HEK293 (cell line): ENCODE data around the gene SLC19A1.

Experiments
- CTCF ChIA-PET: fragments of 350-600 bp; formaldehyde crosslinking; extraction: SDS; loops from one replicate; lab custom pipeline; 2021; ENCODE audit warnings: antibody characterized with exemption; lab: Yijun Ruan, JAX
- POLR2A ChIA-PET: fragments of 300-600 bp; formaldehyde crosslinking; extraction: SDS; loops from one replicate; lab custom pipeline; 2020; ENCODE audit warnings: antibody characterized with exemption, inconsistent platforms; lab: Yijun Ruan, JAX
- H3K27ac ChIP-seq: fragments of 200-500 bp; sonication (Bioruptor generic); 2 replicates; pipeline ENCODE4 v1.5.1; 2014; ENCODE audit warnings: low read depth, low read length, control low read depth, inconsistent platforms; ENCODE audit errors: extremely low read depth
- H3K36me3 ChIP-seq, 2 experiments: fragments of 200-500 bp in 1 of 2; sonication (Bioruptor generic) in 1 of 2; 1 replicate in 1 of 2; 2 replicates in 1 of 2; pipeline ENCODE4 v1.5.1; 2014 to 2017; ENCODE audit warnings: inconsistent platforms in 2 of 2, low read length in 2 of 2; ENCODE audit not compliant: control insufficient read depth in 2 of 2, insufficient read depth in 1 of 2
- H3K4me1 ChIP-seq: fragments of 200-500 bp; sonication (Bioruptor generic); 2 replicates; pipeline ENCODE4 v1.5.1; 2014; ENCODE audit warnings: mild to moderate bottlenecking, low read length, inconsistent platforms; ENCODE audit not compliant: control insufficient read depth, insufficient read depth
- H3K4me3 ChIP-seq: 2 replicates; pipeline ENCODE4 v1.5.1; 2011; ENCODE audit warnings: low read depth, mild to moderate bottlenecking, control low read depth, low read length, moderate library complexity
- H3K9me3 ChIP-seq: fragments of 200-500 bp; sonication (Bioruptor generic); 2 replicates; pipeline ENCODE4 v1.5.1; 2014; ENCODE audit warnings: low read depth, low read length, inconsistent platforms; ENCODE audit not compliant: control insufficient read depth, insufficient read depth
- HOXC10 ChIP-seq: sonication (generic); formaldehyde crosslinking; IDR thresholded peaks from 2 replicates; pipeline ENCODE4 v1.8.1; 2023; ENCODE audit warnings: mild to moderate bottlenecking, missing genetic modification reagents
- SP2 ChIP-seq: fragments of 450-650 bp; formaldehyde crosslinking; IDR thresholded peaks from 2 replicates; pipeline ENCODE4 v1.5.1; 2016; ENCODE audit warnings: missing biosample characterization, missing genetic modification characterization
- WT1 ChIP-seq: fragments of 450-650 bp; formaldehyde crosslinking; IDR thresholded peaks from 2 replicates; pipeline ENCODE4 v1.5.1; 2016; ENCODE audit warnings: missing biosample characterization, missing genetic modification characterization
- ZBTB17 ChIP-seq: fragments of 450-650 bp; formaldehyde crosslinking; IDR thresholded peaks from 2 replicates; pipeline ENCODE4 v1.5.1; 2016; ENCODE audit warnings: missing biosample characterization, missing genetic modification characterization
- ZBTB21 ChIP-seq: fragments of 450-650 bp; formaldehyde crosslinking; IDR thresholded peaks from 2 replicates; pipeline ENCODE4 v1.5.1; 2017; ENCODE audit warnings: missing biosample characterization, missing genetic modification characterization
- ZEB2 ChIP-seq: fragments of 450-650 bp; formaldehyde crosslinking; IDR thresholded peaks from 2 replicates; pipeline ENCODE4 v1.5.1; 2016; ENCODE audit warnings: missing biosample characterization, missing genetic modification characterization
- ZFHX2 ChIP-seq: fragments of 450-650 bp; formaldehyde crosslinking; conservative IDR thresholded peaks from 2 replicates; pipeline ENCODE4 v1.5.1; 2016; ENCODE audit warnings: missing biosample characterization, missing genetic modification characterization
- ZIC2 ChIP-seq: fragments of 450-650 bp; formaldehyde crosslinking; IDR thresholded peaks from 2 replicates; pipeline ENCODE4 v1.5.1; 2016; ENCODE audit warnings: missing biosample characterization, missing genetic modification characterization
- ZNF133 ChIP-seq: fragments of 450-650 bp; formaldehyde crosslinking; IDR thresholded peaks from 2 replicates; pipeline ENCODE4 v1.5.1; 2016; ENCODE audit warnings: missing biosample characterization, missing genetic modification characterization
- ZNF140 ChIP-seq: fragments of 450-650 bp; formaldehyde crosslinking; IDR thresholded peaks from 2 replicates; pipeline ENCODE4 v1.5.1; 2016; ENCODE audit warnings: missing biosample characterization, missing genetic modification characterization
- ZNF157 ChIP-seq: fragments of 450-650 bp; formaldehyde crosslinking; IDR thresholded peaks from 2 replicates; pipeline ENCODE4 v1.5.1; 2016; ENCODE audit warnings: missing biosample characterization, missing genetic modification characterization
- ZNF169 ChIP-seq: fragments of 450-650 bp; formaldehyde crosslinking; IDR thresholded peaks from 2 replicates; pipeline ENCODE4 v1.5.1; 2016; ENCODE audit warnings: missing biosample characterization, missing genetic modification characterization
- ZNF19 ChIP-seq: fragments of 450-650 bp; formaldehyde crosslinking; IDR thresholded peaks from 2 replicates; pipeline ENCODE4; 2016; ENCODE audit warnings: missing biosample characterization, missing genetic modification characterization, low read depth
- ZNF404 ChIP-seq: fragments of 450-650 bp; formaldehyde crosslinking; IDR thresholded peaks from 2 replicates; pipeline ENCODE4 v1.5.1; 2017; ENCODE audit warnings: missing biosample characterization, missing genetic modification characterization
- ZNF571 ChIP-seq: fragments of 450-650 bp; formaldehyde crosslinking; IDR thresholded peaks from 2 replicates; pipeline ENCODE4 v1.5.0; 2017; ENCODE audit warnings: missing biosample characterization, missing genetic modification characterization
- ZNF623 ChIP-seq: fragments of 450-650 bp; formaldehyde crosslinking; IDR thresholded peaks from 2 replicates; pipeline ENCODE4 v1.5.1; 2016; ENCODE audit warnings: missing biosample characterization, missing genetic modification characterization
- ZNF664 ChIP-seq: fragments of 450-650 bp; formaldehyde crosslinking; IDR thresholded peaks from 2 replicates; pipeline ENCODE4 v1.5.1; 2016; ENCODE audit warnings: missing biosample characterization, missing genetic modification characterization
- ZNF843 ChIP-seq: fragments of 450-650 bp; formaldehyde crosslinking; IDR thresholded peaks from 2 replicates; pipeline ENCODE4 v1.5.1; 2016; ENCODE audit warnings: missing biosample characterization, missing genetic modification characterization
- ZSCAN30 ChIP-seq: fragments of 450-650 bp; IDR thresholded peaks from 2 replicates; pipeline ENCODE4 v1.5.1; 2018; ENCODE audit warnings: missing biosample characterization, mild to moderate bottlenecking, missing genetic modification characterization, moderate library complexity
- TF ChIP-seq, protein P1 (sequence below): fragments of 450-650 bp; formaldehyde crosslinking; IDR thresholded peaks from 2 replicates; pipeline ENCODE4 v1.5.1; 2016; ENCODE audit warnings: missing biosample characterization, missing genetic modification characterization
- TF ChIP-seq, protein P2 (sequence below): sonication (generic); formaldehyde crosslinking; IDR thresholded peaks from 2 replicates; pipeline ENCODE4 v1.8.1; 2022; ENCODE audit warnings: mild to moderate bottlenecking, moderate library complexity, missing genetic modification reagents
- TF ChIP-seq, protein P3 (sequence below): fragments of 450-650 bp; formaldehyde crosslinking; IDR thresholded peaks from 2 replicates; pipeline ENCODE4 v1.5.1; 2016; ENCODE audit warnings: missing biosample characterization, missing genetic modification characterization, borderline replicate concordance
- TF ChIP-seq, protein P4 (sequence below): fragments of 450-650 bp; formaldehyde crosslinking; IDR thresholded peaks from 2 replicates; pipeline ENCODE4 v1.5.1; 2016; ENCODE audit warnings: missing biosample characterization, missing genetic modification characterization
- TF ChIP-seq, protein P5 (sequence below): fragments of 450-650 bp; formaldehyde crosslinking; IDR thresholded peaks from 2 replicates; pipeline ENCODE4 v1.5.1; 2016; ENCODE audit warnings: missing biosample characterization, missing genetic modification characterization
- TF ChIP-seq, protein P6 (sequence below): fragments of 450-650 bp; formaldehyde crosslinking; IDR thresholded peaks from 2 replicates; pipeline ENCODE4 v1.5.1; 2017; ENCODE audit warnings: missing biosample characterization, missing genetic modification characterization
- TF ChIP-seq, protein P7 (sequence below): fragments of 450-650 bp; formaldehyde crosslinking; IDR thresholded peaks from 2 replicates; pipeline ENCODE4 v1.5.1; 2016; ENCODE audit warnings: missing biosample characterization, missing genetic modification characterization, low read depth

Gene SLC19A1

DNA sequence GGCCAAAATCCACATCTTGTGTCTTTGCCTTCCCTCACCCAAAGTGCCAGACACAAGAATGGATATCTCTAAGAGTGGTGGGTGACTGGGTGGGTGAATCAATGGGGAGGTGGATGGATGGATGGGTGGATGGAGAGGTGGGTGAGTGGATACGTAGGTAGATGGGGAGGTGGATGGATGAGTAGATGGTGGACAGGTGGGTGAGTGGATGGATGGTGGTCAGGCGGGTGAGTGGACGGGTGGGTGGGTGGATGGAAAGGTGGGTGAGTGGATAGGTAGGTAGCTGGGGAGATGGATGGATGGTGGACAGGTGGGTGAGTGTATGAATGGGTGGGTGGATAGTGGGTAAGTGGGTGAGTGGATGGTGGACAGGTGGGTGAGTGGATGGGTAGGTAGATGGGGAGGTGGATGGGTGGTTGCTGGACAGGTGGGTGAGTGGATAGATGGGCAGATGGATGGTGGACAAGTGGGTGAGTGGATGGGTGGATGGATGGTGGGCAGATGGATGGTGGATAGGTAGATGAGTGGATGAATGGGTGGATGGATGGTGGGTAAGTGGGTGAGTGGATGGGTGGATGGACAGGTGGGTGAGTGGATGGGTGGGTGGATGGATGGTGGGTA lies 34.2 kb downstream of the SLC19A1 start:
- Histone ChIP-seq H3K4me3 (no peak overlapping the region), H3K36me3 (peaks cover 0 to 13% of the 10 kb centered on the region in 2 experiments; a peak in 2 of 3 replicates), H3K4me1 (no peaks in the 10 kb centered on the region), H3K9me3 (no peaks in the 10 kb centered on the region), H3K27ac (no peak overlapping the region)
- CTCF ChIA-PET: no interaction called here
- POLR2A ChIA-PET: no interaction called here
- TF ChIP-seq ZNF169 (tag by site-specific recombination) (no peak), ZNF623 (tag by site-specific recombination) (no peak), ZNF404 (tag by site-specific recombination) (no peak), ZFHX2 (tag by site-specific recombination) (peak; percentile 99), ZNF664 (no peak), SP2 (tag by site-specific recombination) (0 out of 2 replicates have a peak, but pooled peaks have one; percentile 10), ZBTB17 (peak; percentile 84), ZNF140 (tag by site-specific recombination) (no peak), WT1 (tag by site-specific recombination) (no peak), ZNF843 (tag by site-specific recombination) (no peak), ZBTB21 (tag by site-specific recombination) (no peak), ZNF157 (tag by site-specific recombination) (no peak), HOXC10 (CRISPR knock-in tag) (no peak), ZNF19 (no peak), ZNF571 (tag by site-specific recombination) (no peak), ZNF133 (no peak), ZIC2 (no peak), ZSCAN30 (tag by site-specific recombination) (no peak), ZEB2 (peak; percentile 93)
- TF ChIP-seq, protein P1, sequence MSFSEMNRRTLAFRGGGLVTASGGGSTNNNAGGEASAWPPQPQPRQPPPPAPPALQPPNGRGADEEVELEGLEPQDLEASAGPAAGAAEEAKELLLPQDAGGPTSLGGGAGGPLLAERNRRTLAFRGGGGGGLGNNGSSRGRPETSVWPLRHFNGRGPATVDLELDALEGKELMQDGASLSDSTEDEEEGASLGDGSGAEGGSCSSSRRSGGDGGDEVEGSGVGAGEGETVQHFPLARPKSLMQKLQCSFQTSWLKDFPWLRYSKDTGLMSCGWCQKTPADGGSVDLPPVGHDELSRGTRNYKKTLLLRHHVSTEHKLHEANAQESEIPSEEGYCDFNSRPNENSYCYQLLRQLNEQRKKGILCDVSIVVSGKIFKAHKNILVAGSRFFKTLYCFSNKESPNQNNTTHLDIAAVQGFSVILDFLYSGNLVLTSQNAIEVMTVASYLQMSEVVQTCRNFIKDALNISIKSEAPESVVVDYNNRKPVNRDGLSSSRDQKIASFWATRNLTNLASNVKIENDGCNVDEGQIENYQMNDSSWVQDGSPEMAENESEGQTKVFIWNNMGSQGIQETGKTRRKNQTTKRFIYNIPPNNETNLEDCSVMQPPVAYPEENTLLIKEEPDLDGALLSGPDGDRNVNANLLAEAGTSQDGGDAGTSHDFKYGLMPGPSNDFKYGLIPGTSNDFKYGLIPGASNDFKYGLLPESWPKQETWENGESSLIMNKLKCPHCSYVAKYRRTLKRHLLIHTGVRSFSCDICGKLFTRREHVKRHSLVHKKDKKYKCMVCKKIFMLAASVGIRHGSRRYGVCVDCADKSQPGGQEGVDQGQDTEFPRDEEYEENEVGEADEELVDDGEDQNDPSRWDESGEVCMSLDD (tag by site-specific recombination): 0 out of 2 replicates have a peak, but pooled peaks have one; percentile 21
- TF ChIP-seq, protein P2, sequence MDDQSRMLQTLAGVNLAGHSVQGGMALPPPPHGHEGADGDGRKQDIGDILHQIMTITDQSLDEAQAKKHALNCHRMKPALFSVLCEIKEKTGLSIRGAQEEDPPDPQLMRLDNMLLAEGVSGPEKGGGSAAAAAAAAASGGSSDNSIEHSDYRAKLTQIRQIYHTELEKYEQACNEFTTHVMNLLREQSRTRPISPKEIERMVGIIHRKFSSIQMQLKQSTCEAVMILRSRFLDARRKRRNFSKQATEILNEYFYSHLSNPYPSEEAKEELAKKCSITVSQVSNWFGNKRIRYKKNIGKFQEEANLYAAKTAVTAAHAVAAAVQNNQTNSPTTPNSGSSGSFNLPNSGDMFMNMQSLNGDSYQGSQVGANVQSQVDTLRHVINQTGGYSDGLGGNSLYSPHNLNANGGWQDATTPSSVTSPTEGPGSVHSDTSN (CRISPR knock-in tag): no peak
- TF ChIP-seq, protein P3, sequence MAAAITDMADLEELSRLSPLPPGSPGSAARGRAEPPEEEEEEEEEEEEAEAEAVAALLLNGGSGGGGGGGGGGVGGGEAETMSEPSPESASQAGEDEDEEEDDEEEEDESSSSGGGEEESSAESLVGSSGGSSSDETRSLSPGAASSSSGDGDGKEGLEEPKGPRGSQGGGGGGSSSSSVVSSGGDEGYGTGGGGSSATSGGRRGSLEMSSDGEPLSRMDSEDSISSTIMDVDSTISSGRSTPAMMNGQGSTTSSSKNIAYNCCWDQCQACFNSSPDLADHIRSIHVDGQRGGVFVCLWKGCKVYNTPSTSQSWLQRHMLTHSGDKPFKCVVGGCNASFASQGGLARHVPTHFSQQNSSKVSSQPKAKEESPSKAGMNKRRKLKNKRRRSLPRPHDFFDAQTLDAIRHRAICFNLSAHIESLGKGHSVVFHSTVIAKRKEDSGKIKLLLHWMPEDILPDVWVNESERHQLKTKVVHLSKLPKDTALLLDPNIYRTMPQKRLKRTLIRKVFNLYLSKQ: peak; percentile 67; the same call in 1 of the 2 replicates
- TF ChIP-seq, protein P4, sequence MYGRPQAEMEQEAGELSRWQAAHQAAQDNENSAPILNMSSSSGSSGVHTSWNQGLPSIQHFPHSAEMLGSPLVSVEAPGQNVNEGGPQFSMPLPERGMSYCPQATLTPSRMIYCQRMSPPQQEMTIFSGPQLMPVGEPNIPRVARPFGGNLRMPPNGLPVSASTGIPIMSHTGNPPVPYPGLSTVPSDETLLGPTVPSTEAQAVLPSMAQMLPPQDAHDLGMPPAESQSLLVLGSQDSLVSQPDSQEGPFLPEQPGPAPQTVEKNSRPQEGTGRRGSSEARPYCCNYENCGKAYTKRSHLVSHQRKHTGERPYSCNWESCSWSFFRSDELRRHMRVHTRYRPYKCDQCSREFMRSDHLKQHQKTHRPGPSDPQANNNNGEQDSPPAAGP (tag by site-specific recombination): no peak
- TF ChIP-seq, protein P5, sequence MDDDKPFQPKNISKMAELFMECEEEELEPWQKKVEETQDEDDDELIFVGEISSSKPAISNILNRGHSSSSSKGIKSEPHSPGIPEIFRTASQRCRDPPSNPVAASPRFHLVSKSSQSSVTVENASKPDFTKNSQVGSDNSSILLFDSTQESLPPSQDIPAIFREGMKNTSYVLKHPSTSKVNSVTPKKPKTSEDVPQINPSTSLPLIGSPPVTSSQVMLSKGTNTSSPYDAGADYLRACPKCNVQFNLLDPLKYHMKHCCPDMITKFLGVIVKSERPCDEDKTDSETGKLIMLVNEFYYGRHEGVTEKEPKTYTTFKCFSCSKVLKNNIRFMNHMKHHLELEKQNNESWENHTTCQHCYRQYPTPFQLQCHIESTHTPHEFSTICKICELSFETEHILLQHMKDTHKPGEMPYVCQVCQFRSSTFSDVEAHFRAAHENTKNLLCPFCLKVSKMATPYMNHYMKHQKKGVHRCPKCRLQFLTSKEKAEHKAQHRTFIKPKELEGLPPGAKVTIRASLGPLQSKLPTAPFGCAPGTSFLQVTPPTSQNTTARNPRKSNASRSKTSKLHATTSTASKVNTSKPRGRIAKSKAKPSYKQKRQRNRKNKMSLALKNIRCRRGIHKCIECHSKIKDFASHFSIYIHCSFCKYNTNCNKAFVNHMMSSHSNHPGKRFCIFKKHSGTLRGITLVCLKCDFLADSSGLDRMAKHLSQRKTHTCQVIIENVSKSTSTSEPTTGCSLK (tag by site-specific recombination): no peak
- TF ChIP-seq, protein P6, sequence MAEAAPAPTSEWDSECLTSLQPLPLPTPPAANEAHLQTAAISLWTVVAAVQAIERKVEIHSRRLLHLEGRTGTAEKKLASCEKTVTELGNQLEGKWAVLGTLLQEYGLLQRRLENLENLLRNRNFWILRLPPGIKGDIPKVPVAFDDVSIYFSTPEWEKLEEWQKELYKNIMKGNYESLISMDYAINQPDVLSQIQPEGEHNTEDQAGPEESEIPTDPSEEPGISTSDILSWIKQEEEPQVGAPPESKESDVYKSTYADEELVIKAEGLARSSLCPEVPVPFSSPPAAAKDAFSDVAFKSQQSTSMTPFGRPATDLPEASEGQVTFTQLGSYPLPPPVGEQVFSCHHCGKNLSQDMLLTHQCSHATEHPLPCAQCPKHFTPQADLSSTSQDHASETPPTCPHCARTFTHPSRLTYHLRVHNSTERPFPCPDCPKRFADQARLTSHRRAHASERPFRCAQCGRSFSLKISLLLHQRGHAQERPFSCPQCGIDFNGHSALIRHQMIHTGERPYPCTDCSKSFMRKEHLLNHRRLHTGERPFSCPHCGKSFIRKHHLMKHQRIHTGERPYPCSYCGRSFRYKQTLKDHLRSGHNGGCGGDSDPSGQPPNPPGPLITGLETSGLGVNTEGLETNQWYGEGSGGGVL (tag by site-specific recombination): no peak
- TF ChIP-seq, protein P7, sequence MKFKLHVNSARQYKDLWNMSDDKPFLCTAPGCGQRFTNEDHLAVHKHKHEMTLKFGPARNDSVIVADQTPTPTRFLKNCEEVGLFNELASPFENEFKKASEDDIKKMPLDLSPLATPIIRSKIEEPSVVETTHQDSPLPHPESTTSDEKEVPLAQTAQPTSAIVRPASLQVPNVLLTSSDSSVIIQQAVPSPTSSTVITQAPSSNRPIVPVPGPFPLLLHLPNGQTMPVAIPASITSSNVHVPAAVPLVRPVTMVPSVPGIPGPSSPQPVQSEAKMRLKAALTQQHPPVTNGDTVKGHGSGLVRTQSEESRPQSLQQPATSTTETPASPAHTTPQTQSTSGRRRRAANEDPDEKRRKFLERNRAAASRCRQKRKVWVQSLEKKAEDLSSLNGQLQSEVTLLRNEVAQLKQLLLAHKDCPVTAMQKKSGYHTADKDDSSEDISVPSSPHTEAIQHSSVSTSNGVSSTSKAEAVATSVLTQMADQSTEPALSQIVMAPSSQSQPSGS: no peak
